Sigmoid colon (tissue), 4 donors: ENCODE measurements around the gene NBEAL1.

Source experiments
- CTCF ChIP-seq, 4 experiments: fragments of 450-650 bp in 3 of 4; fragments of 200-600 bp in 1 of 4; IDR thresholded peaks; one replicate each; pipeline ENCODE4 v1.5.1; 2016 to 2019; ENCODE audit warnings: antibody characterized with exemption in 4 of 4, mild to moderate bottlenecking in 3 of 4, moderate library complexity in 2 of 4
- EP300 ChIP-seq, 4 donors: sonication (generic); formaldehyde crosslinking; IDR thresholded peaks; one replicate each; pipeline ENCODE4 v1.6.1; 2017; ENCODE audit warnings: antibody characterized with exemption in 4 of 4
- POLR2A ChIP-seq, 2 donors: fragments of 450-650 bp; IDR thresholded peaks; one replicate each; pipeline ENCODE4 v1.6.1; 2016; ENCODE audit warnings: antibody characterized with exemption in 2 of 2, mild to moderate bottlenecking in 2 of 2, moderate library complexity in 2 of 2
- POLR2AphosphoS5 ChIP-seq, 4 donors: sonication (generic); formaldehyde crosslinking; IDR thresholded peaks; one replicate each; pipeline ENCODE4 v1.6.1; 2017; ENCODE audit warnings: antibody characterized with exemption in 4 of 4

GRCh38 chr2:203021991-203022390 is 7.3 kb downstream of the NBEAL1 start:
- TF ChIP-seq CTCF (IDR thresholded peaks at IDR 0.05): no peak
- TF ChIP-seq EP300 (IDR thresholded peaks at IDR 0.05): no peak
- TF ChIP-seq POLR2AphosphoS5 (IDR thresholded peaks at IDR 0.05): no peak
- no peak for TF ChIP-seq POLR2A (IDR thresholded peaks at IDR 0.05)
